CD4-positive, alpha-beta T cell treated with Interferon gamma for 1 hour (primary cell): Measurements from ENCODE around the gene SOX6.
"Not testable (repeated sequence)": the region's sequence is repeated elsewhere in the genome, so short reads cannot be mapped to it uniquely, and the experiment has no call there.

ENCODE experiments used
- DNase-seq: peaks from one replicate; pipeline ENCODE4 v3.0.0-alpha.2; 2020

The SOX6 gene

GRCh38 chr11:15944460-15944859, 411.9 kb downstream of the SOX6 start:
- DNase-seq: no peak

GRCh38 chr11:15943418-15944197, 412.7 kb downstream of the SOX6 start:
- DNase-seq: no peak

- DNase-seq: no peak
Observed at GRCh38 chr11:15942936-15943335, 413.4 kb downstream of the SOX6 start.

- no peak for DNase-seq
Observed at GRCh38 chr11:15942126-15942525, 414.2 kb downstream of the SOX6 start.

GRCh38 chr11:15941206-15941770, 415.1 kb downstream of the SOX6 start:
- no peak for DNase-seq

- DNase-seq: no peak
Observed at GRCh38 chr11:15940462-15941205, 415.7 kb downstream of the SOX6 start.

- DNase-seq: no peak
Observed at GRCh38 chr11:15938983-15939382, 417.4 kb downstream of the SOX6 start.

GRCh38 chr11:15938121-15938611, 418.2 kb downstream of the SOX6 start:
- no peak for DNase-seq

GRCh38 chr11:15937601-15938120, 418.7 kb downstream of the SOX6 start:
- no peak for DNase-seq

GRCh38 chr11:15936011-15936410, 420.3 kb downstream of the SOX6 start:
- DNase-seq: no peak

GRCh38 chr11:15935373-15935772, 421.0 kb downstream of the SOX6 start:
- no peak for DNase-seq

GRCh38 chr11:15933886-15934625, 422.3 kb downstream of the SOX6 start:
- DNase-seq: no peak

- DNase-seq: no peak
Observed at GRCh38 chr11:15932417-15932816, 423.9 kb downstream of the SOX6 start.

GRCh38 chr11:15931497-15931896, 424.8 kb downstream of the SOX6 start:
- no peak for DNase-seq

GRCh38 chr11:15930442-15931025, 425.8 kb downstream of the SOX6 start:
- no peak for DNase-seq

GRCh38 chr11:15929371-15929901, 426.9 kb downstream of the SOX6 start:
- DNase-seq: no peak

- no peak for DNase-seq
Observed at GRCh38 chr11:15927864-15928217, 428.5 kb downstream of the SOX6 start.

GRCh38 chr11:15927196-15927863, 429.0 kb downstream of the SOX6 start:
- no peak for DNase-seq

GRCh38 chr11:15926071-15926470, 430.3 kb downstream of the SOX6 start:
- DNase-seq: no peak

GRCh38 chr11:15923183-15923582, 433.2 kb downstream of the SOX6 start:
- no peak for DNase-seq

- DNase-seq: not testable (repeated sequence)
Observed at GRCh38 chr11:15922745-15923144, 433.6 kb downstream of the SOX6 start.
